Measurements from ENCODE around the gene CHRNA3.

GRCh38 chr15:78626381-78626995 lies 5.7 kb upstream of the CHRNA3 start:
- no peak for TF ChIP-seq POLR2A (IDR thresholded peaks at IDR 0.05)
- TF ChIP-seq, protein P1, sequence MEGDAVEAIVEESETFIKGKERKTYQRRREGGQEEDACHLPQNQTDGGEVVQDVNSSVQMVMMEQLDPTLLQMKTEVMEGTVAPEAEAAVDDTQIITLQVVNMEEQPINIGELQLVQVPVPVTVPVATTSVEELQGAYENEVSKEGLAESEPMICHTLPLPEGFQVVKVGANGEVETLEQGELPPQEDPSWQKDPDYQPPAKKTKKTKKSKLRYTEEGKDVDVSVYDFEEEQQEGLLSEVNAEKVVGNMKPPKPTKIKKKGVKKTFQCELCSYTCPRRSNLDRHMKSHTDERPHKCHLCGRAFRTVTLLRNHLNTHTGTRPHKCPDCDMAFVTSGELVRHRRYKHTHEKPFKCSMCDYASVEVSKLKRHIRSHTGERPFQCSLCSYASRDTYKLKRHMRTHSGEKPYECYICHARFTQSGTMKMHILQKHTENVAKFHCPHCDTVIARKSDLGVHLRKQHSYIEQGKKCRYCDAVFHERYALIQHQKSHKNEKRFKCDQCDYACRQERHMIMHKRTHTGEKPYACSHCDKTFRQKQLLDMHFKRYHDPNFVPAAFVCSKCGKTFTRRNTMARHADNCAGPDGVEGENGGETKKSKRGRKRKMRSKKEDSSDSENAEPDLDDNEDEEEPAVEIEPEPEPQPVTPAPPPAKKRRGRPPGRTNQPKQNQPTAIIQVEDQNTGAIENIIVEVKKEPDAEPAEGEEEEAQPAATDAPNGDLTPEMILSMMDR (IDR thresholded peaks at IDR 0.05): no peak

All from body of pancreas (tissue), 4 donors.